ENCODE data around the gene CCDC34. TPM values are rescaled to one million over a fixed set of nuclear protein-coding genes. Genes with fewer than 3 reads are reported as not detected.

CCDC34 gene
- total and polyA plus RNA-seq, 8 donors: 0.89 to 65.8 (median 7.0) TPM; not detected in 1

GRCh38 chr11:27401833-27402316 is 38.9 kb upstream of the CCDC34 start:
- Histone ChIP-seq H3K9me3 (no peaks in the 10 kb centered on the region), H3K27ac (peak overlapping the region in 4 of 5 donors; percentile 13 to 57 (median 40)), H3K27me3 (no peaks in the 10 kb centered on the region), H3K4me3 (no peak overlapping the region), H3K4me1 (peaks cover 20 to 45% (median 25%) of the 10 kb centered on the region in 4 donors), H3K36me3 (no peaks in the 10 kb centered on the region)
- intact Hi-C loops (cut with DNase I; ENCODE audit: low total_unique reads): no loop called here
- DNase-seq: peak in 1 of 2 donors; percentile 70
- whole genome bisulfite sequencing, 5 donors: 38 to 62% (median 51%) methylated on average over 5 of the region's 5 CpGs
- TF ChIP-seq, protein P1, sequence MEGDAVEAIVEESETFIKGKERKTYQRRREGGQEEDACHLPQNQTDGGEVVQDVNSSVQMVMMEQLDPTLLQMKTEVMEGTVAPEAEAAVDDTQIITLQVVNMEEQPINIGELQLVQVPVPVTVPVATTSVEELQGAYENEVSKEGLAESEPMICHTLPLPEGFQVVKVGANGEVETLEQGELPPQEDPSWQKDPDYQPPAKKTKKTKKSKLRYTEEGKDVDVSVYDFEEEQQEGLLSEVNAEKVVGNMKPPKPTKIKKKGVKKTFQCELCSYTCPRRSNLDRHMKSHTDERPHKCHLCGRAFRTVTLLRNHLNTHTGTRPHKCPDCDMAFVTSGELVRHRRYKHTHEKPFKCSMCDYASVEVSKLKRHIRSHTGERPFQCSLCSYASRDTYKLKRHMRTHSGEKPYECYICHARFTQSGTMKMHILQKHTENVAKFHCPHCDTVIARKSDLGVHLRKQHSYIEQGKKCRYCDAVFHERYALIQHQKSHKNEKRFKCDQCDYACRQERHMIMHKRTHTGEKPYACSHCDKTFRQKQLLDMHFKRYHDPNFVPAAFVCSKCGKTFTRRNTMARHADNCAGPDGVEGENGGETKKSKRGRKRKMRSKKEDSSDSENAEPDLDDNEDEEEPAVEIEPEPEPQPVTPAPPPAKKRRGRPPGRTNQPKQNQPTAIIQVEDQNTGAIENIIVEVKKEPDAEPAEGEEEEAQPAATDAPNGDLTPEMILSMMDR (IDR thresholded peaks at IDR 0.05): no peak
- peak in 1 of 3 donors; percentile 17 for TF ChIP-seq POLR2AphosphoS5 (IDR thresholded peaks at IDR 0.05)
- no peak for TF ChIP-seq EP300 (IDR thresholded peaks at IDR 0.05)
- no peak for TF ChIP-seq POLR2A (IDR thresholded peaks at IDR 0.05)

DNA sequence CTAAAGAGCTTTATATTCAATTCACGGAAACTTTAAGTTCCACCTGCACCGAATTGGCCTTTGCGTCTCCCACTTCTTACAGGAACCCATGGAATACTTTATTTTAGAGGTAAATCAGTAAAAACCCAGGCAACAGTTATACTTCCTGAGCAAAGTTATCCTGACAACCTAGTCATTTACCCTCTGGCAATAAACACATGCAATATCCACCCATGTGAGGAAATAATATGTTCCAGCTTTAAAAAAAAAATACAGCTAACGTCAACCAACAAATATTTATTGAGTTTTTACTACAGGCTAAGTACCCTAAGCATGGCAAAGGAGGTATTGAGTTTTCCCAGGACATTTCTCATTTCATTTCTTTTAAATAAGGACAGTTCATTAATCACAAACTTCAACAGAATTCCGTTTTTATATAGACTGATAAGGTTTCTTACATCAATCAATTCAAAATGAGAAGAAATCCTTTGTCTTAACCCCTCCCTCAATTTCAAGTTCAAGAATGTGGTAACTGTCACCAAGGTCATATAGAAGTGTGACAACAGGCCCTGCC is 38.3 kb upstream of the CCDC34 start:
- intact Hi-C loops (cut with DNase I; ENCODE audit: low total_unique reads): no loop called here
- Histone ChIP-seq H3K4me3 (no peak overlapping the region), H3K27ac (peak overlapping the region in 3 of 5 donors; percentile 13 to 57 (median 48)), H3K9me3 (no peaks in the 10 kb centered on the region), H3K4me1 (peaks cover 25 to 46% (median 30%) of the 10 kb centered on the region in 4 donors), H3K36me3 (no peaks in the 10 kb centered on the region), H3K27me3 (no peaks in the 10 kb centered on the region)
- TF ChIP-seq POLR2AphosphoS5 (IDR thresholded peaks at IDR 0.05): no peak
- no peak for TF ChIP-seq EP300 (IDR thresholded peaks at IDR 0.05)
- no peak for TF ChIP-seq POLR2A (IDR thresholded peaks at IDR 0.05)
- TF ChIP-seq, protein P1 (IDR thresholded peaks at IDR 0.05): no peak
- 76 to 89% (median 83%) methylated on average over 5 of the region's 5 CpGs for WGBS, 5 donors
- DNase-seq: no peak

GRCh38 chr11:27398400-27398770 is 35.4 kb upstream of the CCDC34 start:
- peaks cover 36 to 74% (median 53%) of the 10 kb centered on the region in 4 donors for H3K4me1 ChIP-seq
- intact Hi-C loops (cut with DNase I; ENCODE audit: low total_unique reads): no loop called here
- TF ChIP-seq, protein P1 (IDR thresholded peaks at IDR 0.05): no peak
- TF ChIP-seq POLR2A (IDR thresholded peaks at IDR 0.05) (no peak), EP300 (IDR thresholded peaks at IDR 0.05) (no peak), POLR2AphosphoS5 (IDR thresholded peaks at IDR 0.05) (no peak)
- H3K4me3 ChIP-seq: no peak overlapping the region
- no peak for DNase-seq
- H3K9me3 ChIP-seq: no peaks in the 10 kb centered on the region
- H3K27ac ChIP-seq: peak overlapping the region in 3 of 5 donors; percentile 11 to 23 (median 14)
- H3K36me3 ChIP-seq: no peaks in the 10 kb centered on the region
- 65 to 94% (median 86%) methylated on average over 3 of the region's 3 CpGs for WGBS, 5 donors
- H3K27me3 ChIP-seq: no peaks in the 10 kb centered on the region

DNA sequence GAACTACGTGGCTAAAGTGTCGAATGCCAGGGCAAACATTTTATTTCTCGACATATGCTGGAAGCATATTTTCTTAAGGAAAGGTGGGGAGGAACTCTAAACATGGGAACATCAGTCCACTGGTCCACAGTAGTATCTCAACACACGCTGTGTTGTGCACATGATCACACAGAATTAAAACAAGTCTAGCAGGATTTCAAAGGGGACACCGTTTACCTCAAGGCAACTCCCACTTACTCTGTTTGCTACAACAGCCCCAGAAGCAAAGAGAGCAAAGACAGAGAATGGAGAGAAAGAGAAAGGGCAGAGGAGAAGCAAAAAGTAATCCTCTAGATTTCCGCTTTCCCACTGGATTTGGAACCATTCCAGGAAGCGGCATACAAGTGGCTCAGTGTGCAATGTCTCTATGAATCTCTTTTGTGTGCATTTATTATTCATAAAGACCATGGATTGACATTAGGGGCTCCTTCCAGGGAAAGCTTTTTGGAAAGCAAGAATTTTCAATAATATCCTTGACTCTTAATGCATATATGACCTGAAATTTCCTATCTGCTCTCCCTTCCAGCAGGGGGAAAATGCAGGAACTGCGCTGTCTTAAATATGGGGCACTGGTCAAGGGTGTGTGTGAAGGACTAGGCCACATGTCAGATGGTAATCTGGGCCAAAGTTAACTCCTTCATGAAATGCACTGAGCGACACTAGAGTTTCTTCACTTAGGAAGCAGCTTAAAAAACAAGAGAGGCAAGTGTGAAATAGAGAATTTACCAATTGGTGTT is 34.8 kb upstream of the CCDC34 start:
- H3K36me3 ChIP-seq: no peaks in the 10 kb centered on the region
- no peak for TF ChIP-seq POLR2A (IDR thresholded peaks at IDR 0.05)
- TF ChIP-seq, protein P1 (IDR thresholded peaks at IDR 0.05): no peak
- TF ChIP-seq EP300 (IDR thresholded peaks at IDR 0.05): no peak
- no peak for TF ChIP-seq POLR2AphosphoS5 (IDR thresholded peaks at IDR 0.05)
- H3K9me3 ChIP-seq: no peaks in the 10 kb centered on the region
- peak in 1 of 2 donors; percentile 67 for DNase-seq
- H3K27ac ChIP-seq: peak overlapping the region in 4 of 5 donors; percentile 11 to 82 (median 65)
- no peak overlapping the region for H3K4me3 ChIP-seq
- H3K27me3 ChIP-seq: no peaks in the 10 kb centered on the region
- peaks cover 38 to 75% (median 56%) of the 10 kb centered on the region in 4 donors for H3K4me1 ChIP-seq
- intact Hi-C loops (cut with DNase I; ENCODE audit: low total_unique reads): no loop called here
- WGBS, 5 donors: 32 to 62% (median 47%) methylated on average over 9 of the region's 9 CpGs

Data from stomach (tissue), 9 donors.